Thyroid gland (tissue), 4 donors: ENCODE data around the gene RNF13.

Source experiments
- POLR2A ChIP-seq, 2 donors: fragments of 450-650 bp; IDR thresholded peaks; one replicate each; pipeline ENCODE4 v1.6.1; 2017; ENCODE audit warnings: antibody characterized with exemption in 2 of 2, mild to moderate bottlenecking in 2 of 2, moderate library complexity in 1 of 2
- TF ChIP-seq, protein P1 (sequence below), 6 experiments: fragments of 200-600 bp in 3 of 6; fragments of 450-650 bp in 3 of 6; sonication (generic) in 3 of 6; IDR thresholded peaks; one replicate each; pipeline ENCODE4 v1.5.1; 2016 to 2019; ENCODE audit warnings: antibody characterized with exemption in 6 of 6, mild to moderate bottlenecking in 2 of 6, inconsistent platforms in 1 of 6, moderate library complexity in 1 of 6

- TF ChIP-seq, protein P1, sequence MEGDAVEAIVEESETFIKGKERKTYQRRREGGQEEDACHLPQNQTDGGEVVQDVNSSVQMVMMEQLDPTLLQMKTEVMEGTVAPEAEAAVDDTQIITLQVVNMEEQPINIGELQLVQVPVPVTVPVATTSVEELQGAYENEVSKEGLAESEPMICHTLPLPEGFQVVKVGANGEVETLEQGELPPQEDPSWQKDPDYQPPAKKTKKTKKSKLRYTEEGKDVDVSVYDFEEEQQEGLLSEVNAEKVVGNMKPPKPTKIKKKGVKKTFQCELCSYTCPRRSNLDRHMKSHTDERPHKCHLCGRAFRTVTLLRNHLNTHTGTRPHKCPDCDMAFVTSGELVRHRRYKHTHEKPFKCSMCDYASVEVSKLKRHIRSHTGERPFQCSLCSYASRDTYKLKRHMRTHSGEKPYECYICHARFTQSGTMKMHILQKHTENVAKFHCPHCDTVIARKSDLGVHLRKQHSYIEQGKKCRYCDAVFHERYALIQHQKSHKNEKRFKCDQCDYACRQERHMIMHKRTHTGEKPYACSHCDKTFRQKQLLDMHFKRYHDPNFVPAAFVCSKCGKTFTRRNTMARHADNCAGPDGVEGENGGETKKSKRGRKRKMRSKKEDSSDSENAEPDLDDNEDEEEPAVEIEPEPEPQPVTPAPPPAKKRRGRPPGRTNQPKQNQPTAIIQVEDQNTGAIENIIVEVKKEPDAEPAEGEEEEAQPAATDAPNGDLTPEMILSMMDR (IDR thresholded peaks at IDR 0.05), result no peak
- TF ChIP-seq POLR2A (IDR thresholded peaks at IDR 0.05), result no peak
Measured at GRCh38 chr3:149792452-149793270, 20.4 kb upstream of the RNF13 start, which contains the start of gene ANKUB1.
